SKM-1 treated with dmso at 0.1 percent for 144 hours (cell line): ENCODE results near the gene HOMER2.
"Not testable (repeated sequence)": the region's sequence is repeated elsewhere in the genome, so short reads cannot be mapped to it uniquely, and the experiment has no call there.

Source experiments
- DNase-seq: peaks from one replicate; lab custom pipeline; 2025; ENCODE audit not compliant: unreplicated experiment; lab: John Stamatoyannopoulos, UW

HOMER2 gene

DNA sequence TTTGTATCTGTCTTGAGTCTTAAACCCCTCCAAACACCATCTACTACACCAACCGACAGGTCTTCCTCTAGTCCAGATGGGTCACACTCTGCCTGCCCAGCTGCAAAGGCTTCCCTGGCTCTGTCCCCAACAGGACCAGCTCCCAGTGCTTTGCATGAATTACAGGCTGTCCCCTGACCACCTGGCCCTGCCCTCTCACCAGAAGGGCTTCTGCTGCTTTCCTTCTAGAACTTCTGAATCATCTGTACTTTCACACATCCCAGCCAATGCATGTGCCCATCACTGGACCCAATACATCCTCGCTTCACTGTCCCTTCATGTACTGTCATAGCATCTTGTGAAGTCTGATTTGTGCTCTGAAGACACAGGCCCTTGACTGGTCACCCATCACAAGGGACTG is 53.6 kb downstream of the HOMER2 start:
- DNase-seq = no peak

DNA sequence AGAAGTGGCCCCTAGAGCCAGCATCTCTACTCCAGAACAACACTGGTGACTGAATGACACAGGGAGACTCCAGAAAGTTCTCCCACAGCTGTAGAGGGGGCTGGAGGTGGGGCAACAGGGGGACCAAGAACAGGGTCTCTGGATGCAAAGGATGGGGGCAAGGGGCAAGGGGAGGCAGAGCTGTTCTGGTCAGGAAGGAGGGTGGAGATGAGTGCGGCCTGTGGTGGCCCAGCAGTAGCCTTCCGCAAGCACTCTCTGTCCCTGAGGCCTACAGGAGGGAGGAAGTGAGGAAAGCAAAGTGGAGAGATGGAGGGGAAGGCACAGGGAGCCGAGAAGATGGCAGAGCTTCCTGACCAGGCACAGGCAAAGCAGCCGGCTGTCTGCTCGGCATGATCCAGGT is 56.5 kb downstream of the HOMER2 start:
- no peak for DNase-seq

DNA sequence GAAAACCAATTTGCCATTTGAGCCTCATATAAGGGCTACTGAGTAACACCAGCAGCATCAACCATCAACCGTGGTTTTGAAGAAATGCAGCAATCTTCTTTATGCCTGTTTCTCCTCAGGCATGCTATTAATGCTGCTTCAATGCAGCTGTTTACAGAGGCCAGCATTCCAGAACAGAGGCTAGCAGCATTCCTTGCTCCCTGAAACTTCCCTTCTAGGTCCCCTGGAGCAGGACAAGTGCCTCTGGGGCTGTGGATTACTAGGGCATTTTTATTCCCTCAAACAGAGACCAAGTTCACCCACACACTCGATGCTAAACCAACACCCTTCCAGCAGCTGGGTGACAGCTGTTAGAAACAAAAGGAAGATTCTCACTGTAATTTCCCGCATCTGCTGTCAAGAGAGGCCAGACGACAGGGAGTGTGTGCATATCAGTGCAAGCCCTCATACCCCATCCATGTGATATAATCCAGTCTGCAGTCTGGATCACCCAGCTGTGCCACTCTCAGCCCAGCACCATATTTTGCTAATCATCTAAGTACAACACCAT is 57.5 kb downstream of the HOMER2 start:
- no peak for DNase-seq

DNA sequence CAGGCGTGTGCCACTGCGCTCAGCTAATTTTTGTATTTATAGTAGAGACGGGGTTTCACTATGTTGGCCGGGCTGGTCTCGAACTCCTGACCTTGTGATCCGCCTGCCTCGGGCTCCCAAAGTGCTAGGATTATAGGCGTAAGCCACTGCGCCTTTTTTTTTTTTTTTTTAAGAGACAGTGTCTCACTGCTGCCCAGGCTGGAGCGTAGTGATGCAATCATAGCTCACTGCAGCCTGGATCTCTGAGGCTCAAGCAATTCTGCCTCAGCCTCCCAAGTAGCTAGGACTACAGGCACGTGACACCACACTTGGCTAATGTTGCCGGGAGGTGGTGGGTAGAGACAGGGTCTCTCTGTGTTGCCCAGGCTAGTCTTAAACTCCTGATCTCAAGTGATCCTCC is 59.0 kb downstream of the HOMER2 start:
- not testable (repeated sequence) for DNase-seq

DNA sequence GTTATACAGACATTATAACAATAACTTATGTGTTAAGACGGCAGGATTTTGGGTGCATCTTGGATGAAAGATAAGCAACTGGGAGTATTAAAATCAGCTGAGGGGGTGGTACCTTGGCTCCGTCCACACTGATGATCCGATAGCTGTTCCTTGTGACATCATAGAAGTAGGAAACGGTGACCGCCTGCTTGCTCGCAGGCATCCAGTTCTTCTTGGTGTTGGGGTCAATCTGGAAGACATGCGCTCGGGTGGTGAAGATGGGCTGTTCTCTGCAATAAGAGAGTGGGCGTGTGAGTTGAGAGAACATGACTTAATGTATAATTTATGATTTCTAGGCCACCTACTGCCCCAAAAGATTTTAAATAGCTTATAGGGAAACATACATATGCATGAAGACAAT is 59.9 kb downstream of the HOMER2 start:
- no peak for DNase-seq

DNA sequence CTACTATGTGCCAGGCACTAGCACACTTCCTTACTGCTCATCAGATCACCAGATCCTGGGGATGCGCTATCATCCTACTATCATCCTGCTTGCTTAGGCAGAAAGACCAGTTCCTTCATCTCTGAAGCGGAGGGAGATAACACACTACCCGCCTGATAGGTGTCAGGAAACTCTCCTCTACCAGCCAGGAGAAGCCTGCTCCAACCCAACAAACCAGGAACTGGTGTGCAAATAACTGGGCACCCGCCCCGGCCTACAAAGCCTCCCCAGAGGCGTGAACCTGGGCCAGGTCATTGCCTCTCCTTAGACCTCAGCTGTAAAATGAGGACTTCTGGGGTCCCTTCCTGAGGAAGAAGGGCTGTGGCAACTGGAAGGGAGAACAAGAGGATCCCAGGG is 61.5 kb downstream of the HOMER2 start:
- no peak for DNase-seq

DNA sequence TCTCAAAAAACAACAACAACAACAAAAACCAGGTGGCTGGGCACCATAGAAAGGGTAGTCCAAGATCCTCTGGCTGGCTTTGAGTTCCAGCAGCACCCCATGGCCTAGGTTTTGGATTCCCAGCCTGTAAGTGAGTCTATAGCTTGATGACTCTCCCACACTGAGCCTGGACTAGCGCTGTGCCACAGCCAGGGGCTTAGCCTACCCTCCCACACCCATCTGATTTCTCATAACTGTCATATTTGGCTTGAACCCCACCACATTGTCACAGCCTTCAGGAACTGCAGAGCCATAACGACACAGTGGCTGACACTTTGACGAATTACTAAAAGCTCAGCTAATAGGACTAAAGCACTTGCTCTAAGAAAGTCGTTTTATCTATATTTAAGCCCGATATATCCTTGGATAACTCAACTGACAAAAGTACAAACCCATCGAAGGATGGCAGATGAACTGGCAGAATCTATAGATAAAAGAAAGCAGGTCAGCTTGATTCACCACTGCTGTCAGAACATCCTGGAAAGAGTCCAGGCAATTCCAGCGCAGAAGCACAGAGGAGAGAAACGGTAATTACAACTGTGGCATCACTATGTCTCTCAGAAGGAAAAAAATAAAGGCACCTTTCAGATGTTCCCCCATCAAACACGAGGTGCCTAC is 62.1 kb downstream of the HOMER2 start:
- no peak for DNase-seq

DNA sequence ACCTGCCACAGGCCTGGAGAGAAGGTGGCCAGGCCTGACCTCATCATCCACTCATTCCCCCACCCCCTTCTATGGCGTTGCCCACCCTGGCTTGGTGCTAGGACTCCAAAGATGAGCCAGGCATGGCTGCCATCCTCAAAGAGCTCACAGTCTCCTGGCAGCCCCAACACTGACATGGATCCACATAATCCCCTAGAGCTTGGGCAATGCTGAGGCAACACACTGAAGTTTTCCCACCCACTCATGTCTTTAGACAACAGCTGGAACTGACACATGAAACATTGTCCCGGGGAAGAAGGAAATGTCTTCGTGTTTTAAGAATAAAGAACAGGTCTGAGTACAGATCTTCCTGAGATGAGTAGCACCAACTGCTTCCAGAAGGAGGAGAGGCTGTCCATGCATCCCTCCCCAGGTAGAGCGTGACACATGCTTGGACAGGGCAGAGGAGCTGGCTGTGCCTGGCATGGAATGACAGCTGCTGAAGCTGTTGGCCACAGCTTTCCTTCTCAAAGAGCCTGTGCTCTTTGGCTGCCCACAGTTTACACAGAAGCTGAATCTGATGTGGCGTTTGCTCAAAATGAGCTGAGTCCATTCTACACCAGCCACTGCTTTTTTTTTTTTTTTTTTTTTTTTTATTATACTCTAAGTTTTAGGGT is 70.1 kb downstream of the HOMER2 start:
- DNase-seq = no peak

DNA sequence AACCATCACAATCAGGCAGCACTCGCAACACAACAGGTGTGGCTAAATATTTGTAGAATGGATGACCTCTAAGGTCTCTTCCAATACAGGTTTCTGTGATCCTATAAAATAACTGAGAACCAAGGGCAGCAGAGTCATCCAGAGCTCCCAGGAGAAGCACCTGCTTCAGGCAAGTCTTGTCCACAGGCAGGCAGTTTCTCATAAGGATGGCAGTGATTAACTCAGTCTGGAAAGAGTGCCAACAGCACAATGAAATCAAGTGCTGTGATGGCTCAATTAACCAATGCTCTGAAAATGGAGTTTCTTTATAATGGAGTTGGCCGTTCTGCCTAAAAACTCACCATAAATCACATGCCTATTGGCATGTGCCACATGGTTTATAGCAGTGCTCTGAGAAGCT is 70.8 kb downstream of the HOMER2 start:
- no peak for DNase-seq

DNA sequence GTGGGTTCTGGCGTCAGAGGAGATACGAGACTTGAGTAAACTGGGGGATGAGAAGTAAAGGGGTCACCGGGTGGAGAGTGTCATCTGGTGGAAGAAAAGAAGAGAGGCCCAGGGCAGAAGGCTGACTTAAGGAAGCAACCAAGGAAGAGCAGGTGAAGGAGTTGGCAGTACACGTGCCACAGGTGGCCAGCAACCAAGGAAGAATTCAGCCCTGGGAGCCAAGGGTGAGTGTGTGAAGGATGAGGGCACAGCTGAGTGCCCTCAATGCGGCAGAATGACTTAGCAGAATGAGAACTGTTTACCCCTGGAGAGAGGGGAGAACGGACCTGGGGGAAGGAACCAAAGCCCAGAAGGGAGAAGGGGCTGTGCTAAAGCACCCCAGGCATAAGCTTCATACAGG is 71.8 kb downstream of the HOMER2 start:
- DNase-seq = no peak

DNA sequence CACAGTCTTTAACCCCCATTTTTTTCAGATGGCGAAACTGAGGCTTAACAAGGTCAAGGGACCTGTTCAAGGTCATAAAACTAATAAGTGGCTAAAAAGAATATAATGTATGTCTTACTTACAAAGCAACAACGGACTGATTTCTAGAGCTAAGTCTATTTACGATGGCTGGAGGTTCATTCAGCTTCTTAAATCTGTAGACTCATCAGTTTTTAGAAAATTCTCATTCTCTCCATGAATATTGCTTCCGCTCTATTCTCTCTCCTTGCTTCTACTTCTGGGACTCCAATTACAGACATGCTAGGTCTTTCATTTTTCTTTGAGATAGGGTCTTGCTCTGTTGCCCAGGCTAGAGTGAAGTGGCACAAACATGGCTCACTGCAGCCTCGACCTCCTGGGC is 74.2 kb downstream of the HOMER2 start:
- DNase-seq = no peak

DNA sequence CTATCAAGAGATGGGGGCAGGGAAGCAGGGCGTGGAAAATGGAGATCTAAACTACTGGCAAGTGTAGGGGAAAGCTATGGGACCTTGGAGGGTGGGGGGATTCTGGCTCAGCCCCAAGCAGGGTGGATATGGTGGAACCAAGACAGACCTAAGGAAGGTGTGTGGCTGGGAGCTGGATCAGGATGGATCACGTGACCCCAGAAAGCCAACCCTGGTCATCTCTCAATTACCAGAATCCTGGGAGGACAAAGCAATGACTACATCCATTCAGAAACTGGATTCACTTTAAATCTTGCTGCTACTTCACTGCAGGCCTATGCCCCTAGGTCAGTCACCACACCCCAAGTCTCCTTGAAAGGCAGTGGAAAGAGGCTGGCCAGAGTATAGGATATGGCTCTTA is 74.7 kb downstream of the HOMER2 start:
- no peak for DNase-seq

DNA sequence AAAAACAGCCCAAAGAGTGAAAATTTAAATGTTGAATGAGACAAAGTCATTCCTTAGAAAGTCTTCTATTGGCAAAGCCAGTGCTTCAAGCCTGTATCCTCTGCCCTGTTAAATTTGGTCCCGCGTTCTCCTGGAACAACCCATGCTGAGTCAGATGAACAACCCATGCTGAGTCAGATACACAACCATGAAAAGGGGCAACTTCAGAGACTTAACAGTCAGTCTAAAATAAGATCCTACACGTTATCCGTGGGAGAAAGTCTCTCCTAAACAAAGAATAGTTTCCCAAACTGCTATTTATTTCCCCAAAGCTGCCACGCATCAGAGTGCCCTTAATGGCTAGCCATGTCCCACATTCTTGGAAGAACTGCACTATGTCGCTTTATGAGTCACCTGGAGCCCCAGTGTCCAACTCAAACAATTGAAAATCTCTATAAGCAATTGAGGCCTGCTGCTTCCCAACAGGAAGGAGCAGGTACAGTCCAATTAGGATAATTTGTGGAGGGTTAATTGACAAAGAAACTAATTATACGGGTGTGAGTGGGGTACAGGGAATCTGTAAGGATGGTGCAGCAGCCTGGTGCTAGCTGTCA is 77.0 kb downstream of the HOMER2 start:
- DNase-seq = no peak

DNA sequence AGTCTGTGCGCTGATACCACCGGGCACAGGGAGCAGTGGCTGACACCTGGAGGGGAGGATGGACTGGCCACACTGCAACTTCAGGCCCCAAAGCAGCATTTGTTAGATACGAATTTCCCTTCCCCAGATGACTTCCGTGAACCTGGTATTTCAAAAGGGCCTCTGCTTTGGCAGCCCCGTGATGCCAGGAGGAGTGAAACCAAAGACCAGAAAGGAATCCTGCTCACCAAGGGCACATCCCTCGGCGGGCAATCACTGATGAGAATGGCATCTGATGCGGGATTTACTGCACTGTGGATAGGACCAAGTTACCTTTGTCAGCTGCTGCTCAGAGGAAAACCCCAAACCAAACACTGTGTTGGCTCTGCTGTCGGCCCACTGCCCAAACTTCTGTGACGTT is 77.6 kb downstream of the HOMER2 start:
- DNase-seq = no peak

DNA sequence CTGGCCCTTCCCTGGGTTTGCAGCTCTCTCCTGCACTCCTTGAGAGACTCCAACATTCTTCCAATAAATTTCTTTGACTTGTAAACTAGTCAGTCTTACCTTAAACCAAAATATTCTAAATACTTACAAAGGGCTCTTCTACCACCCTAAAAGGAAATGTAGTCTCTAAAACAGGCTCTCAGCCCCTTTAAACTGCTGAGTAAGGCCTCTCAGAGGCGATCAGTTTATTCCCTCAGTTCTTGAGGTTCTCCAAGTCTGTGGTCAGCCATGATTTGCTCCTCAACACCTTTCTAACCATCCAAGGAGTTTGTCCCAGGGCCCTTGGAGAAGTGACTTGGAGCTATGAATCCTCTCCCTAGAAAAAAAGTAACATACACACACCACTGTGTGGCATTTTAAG is 78.3 kb downstream of the HOMER2 start:
- DNase-seq = no peak

DNA sequence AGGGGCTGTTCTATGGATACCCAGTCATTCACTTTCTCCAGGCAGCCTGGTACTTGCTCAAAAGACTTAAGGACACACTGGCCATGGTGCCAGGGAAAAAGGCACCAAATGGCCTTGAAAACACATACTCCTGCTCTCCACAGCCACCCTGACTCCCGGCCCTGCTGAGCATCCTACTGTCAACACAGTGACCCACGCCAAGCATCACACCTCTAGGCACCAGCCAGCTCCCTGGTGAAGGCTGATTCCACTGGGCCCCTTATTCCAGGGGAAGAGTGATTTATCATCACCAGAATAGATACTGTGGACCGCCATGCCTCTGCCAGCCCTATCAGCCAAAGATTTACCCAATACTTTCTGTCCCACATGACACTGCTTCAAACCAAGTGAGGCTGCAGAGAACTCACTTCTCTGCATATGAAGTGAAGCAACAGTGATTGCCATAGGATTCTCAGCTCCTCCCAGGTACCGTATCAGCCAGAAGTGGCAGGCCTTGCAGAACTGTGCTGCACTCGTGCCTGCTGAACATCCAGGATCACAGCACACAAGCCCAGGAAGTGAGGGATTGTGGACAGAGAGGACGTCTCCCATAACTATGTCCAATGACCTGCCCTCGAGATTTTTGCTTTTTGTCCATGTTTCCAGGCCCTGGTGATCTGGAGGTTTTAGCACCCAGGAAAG is 79.4 kb downstream of the HOMER2 start:
- DNase-seq = no peak

DNA sequence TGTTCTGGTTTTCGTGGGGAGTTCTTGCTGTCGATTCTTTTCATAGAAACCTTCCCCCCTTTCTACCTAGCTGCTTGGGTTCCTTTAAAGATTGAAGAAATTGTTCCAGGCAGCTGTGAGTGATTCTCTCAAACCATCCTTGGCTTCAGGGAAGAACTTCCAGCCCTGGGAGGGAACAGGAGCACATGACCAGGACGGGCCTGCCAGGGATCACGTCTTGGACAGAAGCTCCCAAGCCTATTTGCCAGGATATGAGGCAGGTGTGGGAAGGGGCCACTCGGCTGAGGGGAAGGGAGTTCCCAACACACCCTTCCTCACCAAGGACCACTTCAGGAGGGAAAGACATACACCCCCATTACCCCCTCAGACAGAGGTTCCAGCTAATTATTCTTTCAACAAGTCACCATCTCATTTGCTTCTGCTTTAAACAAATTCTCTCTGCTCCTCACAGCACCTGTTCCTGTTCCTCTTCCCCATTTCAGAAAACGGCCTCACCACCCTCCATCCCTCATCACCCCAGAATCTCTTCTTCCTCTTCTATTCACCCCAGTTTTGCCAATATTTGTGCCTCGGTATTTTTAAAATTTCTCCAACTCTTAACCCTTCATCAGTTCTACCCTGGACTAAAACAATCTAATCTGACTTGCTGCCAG is 80.6 kb downstream of the HOMER2 start:
- peak; percentile 42 for DNase-seq

DNA sequence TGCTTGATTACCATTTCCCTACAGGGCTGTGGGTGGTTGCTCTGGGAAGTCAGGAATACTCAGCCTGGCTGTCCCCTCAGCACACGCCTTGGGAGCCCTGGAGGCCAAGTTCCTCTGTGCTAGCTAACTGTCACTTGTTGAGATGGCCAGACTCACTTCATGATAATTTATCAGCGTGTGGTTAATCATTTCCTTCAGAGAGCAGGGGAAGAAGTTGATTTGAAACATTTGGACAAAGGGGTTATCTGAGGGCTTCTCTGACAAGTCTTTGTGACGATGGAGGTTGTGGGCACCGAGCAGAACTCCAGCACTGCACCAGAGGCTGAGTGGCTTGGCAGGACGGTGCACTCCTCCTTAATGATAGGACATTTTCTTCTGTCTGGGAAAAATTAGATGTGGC is 81.2 kb downstream of the HOMER2 start:
- DNase-seq = peak; percentile 41

DNA sequence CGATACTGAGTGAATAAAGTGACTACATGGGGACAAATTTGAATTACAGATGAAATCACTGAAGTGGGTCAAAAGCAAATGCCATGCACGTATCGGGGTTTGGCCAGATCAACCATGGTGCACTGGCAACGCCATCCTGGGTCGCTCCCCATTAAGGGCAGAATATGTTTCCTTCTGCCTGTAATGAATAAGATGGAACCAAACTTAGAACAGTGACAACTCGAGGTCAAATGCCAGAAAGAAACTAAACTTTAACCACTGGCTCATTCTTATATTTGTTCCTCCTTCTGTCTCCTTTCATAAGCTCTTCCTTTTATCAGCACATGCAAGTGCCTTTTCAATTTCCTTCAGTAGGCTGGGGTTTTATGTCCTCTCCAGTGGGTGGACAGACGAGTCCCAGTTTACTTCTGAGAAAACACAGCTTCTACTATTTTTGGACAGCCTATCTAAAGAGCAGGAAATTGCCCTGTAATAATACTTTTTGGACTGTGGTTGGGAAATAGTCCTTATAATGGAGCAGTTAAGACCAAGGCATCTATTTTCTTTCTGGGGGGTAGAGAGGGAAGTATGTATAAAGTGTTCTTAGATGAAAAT is 81.7 kb downstream of the HOMER2 start:
- DNase-seq = peak; percentile 85

DNA sequence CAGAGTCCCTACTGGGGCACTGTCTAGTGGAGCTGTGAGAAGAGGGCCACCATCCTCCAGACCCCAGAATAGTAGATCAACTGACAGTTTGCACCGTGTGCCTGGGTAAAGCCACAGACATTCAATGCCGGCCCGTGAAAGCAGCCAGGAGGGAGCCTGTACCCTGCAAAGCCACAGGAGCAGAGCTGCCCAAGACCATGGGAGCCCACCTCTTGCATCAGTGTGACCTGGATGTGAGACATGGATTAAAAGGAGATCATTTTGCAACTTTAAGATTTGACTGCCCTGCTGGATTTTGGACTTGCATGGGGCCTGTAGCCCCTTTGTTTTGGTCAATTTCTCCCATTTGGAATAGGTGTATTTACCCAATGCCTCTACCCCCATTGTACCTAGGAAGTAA is 86.5 kb downstream of the HOMER2 start:
- DNase-seq = not testable (repeated sequence)

DNA sequence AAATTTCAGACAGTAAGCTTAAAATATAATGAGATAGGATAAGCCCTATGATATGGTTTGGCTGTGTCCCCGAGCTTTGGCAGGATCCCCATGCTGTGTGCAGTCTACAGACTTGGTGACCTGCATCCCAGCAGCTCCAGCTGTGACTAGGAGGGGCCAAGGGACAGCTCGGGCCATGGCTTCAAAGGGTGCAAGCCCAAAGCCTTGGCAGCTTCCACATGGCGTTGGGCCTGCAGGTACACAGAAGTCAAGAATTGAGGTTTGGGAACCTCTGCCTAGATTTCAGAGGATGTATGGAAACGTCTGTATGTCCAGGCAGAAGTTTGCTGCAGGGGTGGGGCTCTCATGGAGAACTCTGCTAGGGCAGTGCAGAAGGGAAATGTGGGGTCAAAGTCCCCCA is 86.9 kb downstream of the HOMER2 start:
- not testable (repeated sequence) for DNase-seq
